Ishikawa (cell line): ENCODE measurements around the gene LPAR3.

Experiments used
- CEBPB ChIP-seq: IDR thresholded peaks from 2 replicates; pipeline ENCODE4 v1.6.1; 2012
- CREB1 ChIP-seq: IDR thresholded peaks from 2 replicates; pipeline ENCODE4 v1.6.1; 2012; ENCODE audit warnings: low read depth
- EGR1 ChIP-seq: IDR thresholded peaks from 2 replicates; pipeline ENCODE4 v1.6.1; 2012
- EP300 ChIP-seq: IDR thresholded peaks from 2 replicates; pipeline ENCODE4 v1.6.1; 2012; ENCODE audit warnings: borderline replicate concordance
- FOXM1 ChIP-seq: IDR thresholded peaks from 2 replicates; pipeline ENCODE4 v1.6.1; 2012; ENCODE audit warnings: low read depth, borderline replicate concordance
- MAX ChIP-seq: IDR thresholded peaks from 2 replicates; pipeline ENCODE4 v1.6.1; 2012
- NFIC ChIP-seq: IDR thresholded peaks from 2 replicates; pipeline ENCODE4 v1.6.1; 2012
- RAD21 ChIP-seq: IDR thresholded peaks from 2 replicates; pipeline ENCODE4 v1.6.1; 2012; ENCODE audit warnings: low read depth
- REST ChIP-seq: IDR thresholded peaks from 2 replicates; pipeline ENCODE4 v1.6.1; 2012; ENCODE audit warnings: low read depth, mild to moderate bottlenecking
- TAF1 ChIP-seq: IDR thresholded peaks from 2 replicates; pipeline ENCODE4 v1.6.1; 2012; ENCODE audit warnings: low read depth, mild to moderate bottlenecking
- TCF12 ChIP-seq: IDR thresholded peaks from 2 replicates; pipeline ENCODE4 v1.6.1; 2012; ENCODE audit warnings: low read depth
- TEAD4 ChIP-seq: IDR thresholded peaks from 2 replicates; pipeline ENCODE4 v1.6.1; 2012
- USF1 ChIP-seq: IDR thresholded peaks from 2 replicates; pipeline ENCODE4 v1.6.1; 2012
- YY1 ChIP-seq: IDR thresholded peaks from 2 replicates; pipeline ENCODE4 v1.6.1; 2012; ENCODE audit warnings: low read depth
- ZBTB7A ChIP-seq: IDR thresholded peaks from 2 replicates; pipeline ENCODE4 v1.6.1; 2012; ENCODE audit warnings: low read depth

LPAR3 gene

GRCh38 chr1:84810343-84810742 lies 82.7 kb downstream of the LPAR3 start:
- no peak for TF ChIP-seq EGR1
- no peak for TF ChIP-seq TCF12
- no peak for TF ChIP-seq USF1
- TF ChIP-seq YY1 = no peak

- TF ChIP-seq TCF12 = no peak
- no peak for TF ChIP-seq CREB1
- TF ChIP-seq NFIC = no peak
- no peak for TF ChIP-seq MAX
- no peak for TF ChIP-seq ZBTB7A
- TF ChIP-seq USF1 = no peak
- no peak for TF ChIP-seq YY1
- no peak for TF ChIP-seq TAF1
- TF ChIP-seq EP300 = no peak
- no peak for TF ChIP-seq EGR1
- TF ChIP-seq TEAD4 = no peak
- TF ChIP-seq REST = no peak
- no peak for TF ChIP-seq FOXM1
- TF ChIP-seq RAD21 = no peak
- TF ChIP-seq CEBPB = no peak
Measured at GRCh38 chr1:84809023-84809422, 84.0 kb downstream of the LPAR3 start.

GRCh38 chr1:84803604-84804003 lies 89.4 kb downstream of the LPAR3 start:
- TF ChIP-seq EP300 (no peak), TEAD4 (no peak), NFIC (no peak), ZBTB7A (no peak), TCF12 (no peak), REST (no peak), YY1 (no peak), EGR1 (no peak), TAF1 (no peak), CREB1 (no peak), CEBPB (no peak), RAD21 (no peak), USF1 (no peak), MAX (no peak), FOXM1 (no peak)

- TF ChIP-seq TAF1 (no peak), ZBTB7A (no peak), CREB1 (no peak), CEBPB (no peak), NFIC (no peak), TEAD4 (no peak), FOXM1 (no peak), TCF12 (no peak), USF1 (no peak), RAD21 (no peak), YY1 (no peak), EGR1 (no peak), REST (no peak)
Measured at GRCh38 chr1:84802567-84803232, 90.3 kb downstream of the LPAR3 start.
